NCI-H1092 (cell line): ENCODE data around the gene TLCD5.

ENCODE experiments used
- DNase-seq: peaks from one replicate; lab custom pipeline; 2025; lab: John Stamatoyannopoulos, UW

Gene TLCD5

GRCh38 chr11:120337355-120338106 is 12.4 kb downstream of the TLCD5 start:
- no peak for DNase-seq

- no peak for DNase-seq
These were observed 13.2 kb downstream of the TLCD5 start for GRCh38 chr11:120338107-120338933.

- no peak for DNase-seq
These were observed 14.3 kb downstream of the TLCD5 start for GRCh38 chr11:120339394-120339890.

GRCh38 chr11:120340529-120340928 is 15.4 kb downstream of the TLCD5 start:
- no peak for DNase-seq

GRCh38 chr11:120342226-120342625 is 17.1 kb downstream of the TLCD5 start:
- DNase-seq = no peak

- no peak for DNase-seq
These were observed 17.6 kb downstream of the TLCD5 start for GRCh38 chr11:120342678-120343077.

- no peak for DNase-seq
These were observed 18.3 kb downstream of the TLCD5 start for GRCh38 chr11:120343429-120343828.

GRCh38 chr11:120344302-120345004 is 19.4 kb downstream of the TLCD5 start:
- DNase-seq = no peak

- DNase-seq = no peak
These were observed 21.1 kb downstream of the TLCD5 start for GRCh38 chr11:120346233-120346632.

GRCh38 chr11:120350637-120351036 is 25.5 kb downstream of the TLCD5 start:
- DNase-seq = no peak

- DNase-seq = no peak
These were observed 27.3 kb downstream of the TLCD5 start for GRCh38 chr11:120352405-120352804.

- no peak for DNase-seq
These were observed 29.0 kb downstream of the TLCD5 start for GRCh38 chr11:120354068-120354467.

GRCh38 chr11:120354779-120355178 is 29.7 kb downstream of the TLCD5 start:
- no peak for DNase-seq

GRCh38 chr11:120357620-120358019 is 32.5 kb downstream of the TLCD5 start:
- no peak for DNase-seq

- no peak for DNase-seq
These were observed 33.6 kb downstream of the TLCD5 start for GRCh38 chr11:120358729-120359128.

- DNase-seq = no peak
These were observed 38.3 kb downstream of the TLCD5 start for GRCh38 chr11:120363436-120363835.

GRCh38 chr11:120365512-120365911 is 40.4 kb downstream of the TLCD5 start:
- no peak for DNase-seq

GRCh38 chr11:120372296-120372695 is 47.2 kb downstream of the TLCD5 start:
- no peak for DNase-seq

- no peak for DNase-seq
These were observed 50.0 kb downstream of the TLCD5 start for GRCh38 chr11:120375076-120375475.

- no peak for DNase-seq
These were observed 51.6 kb downstream of the TLCD5 start for GRCh38 chr11:120376547-120377182.

- no peak for DNase-seq
These were observed 53.4 kb downstream of the TLCD5 start for GRCh38 chr11:120378474-120378873.

- no peak for DNase-seq
These were observed 56.3 kb downstream of the TLCD5 start for GRCh38 chr11:120381401-120381800.
